HL-60 (cell line): ENCODE measurements around the gene KCNH5.

Experiments used
- CTCF ChIP-seq: IDR thresholded peaks from one replicate; pipeline ENCODE4 v1.5.1; 2011; ENCODE audit warnings: low read length, control low read depth, inconsistent platforms; ENCODE audit not compliant: insufficient read depth
- GABPA ChIP-seq: IDR thresholded peaks from 2 replicates; pipeline ENCODE4 v1.6.1; 2012; ENCODE audit warnings: low read depth
- POLR2AphosphoS5 ChIP-seq: IDR thresholded peaks from 2 replicates; pipeline ENCODE4 v1.6.1; 2012; ENCODE audit warnings: low read depth
- REST ChIP-seq: IDR thresholded peaks from 2 replicates; pipeline ENCODE4 v1.6.1; 2012; ENCODE audit warnings: low read depth; ENCODE audit not compliant: insufficient replicate concordance

- TF ChIP-seq CTCF (no peak), REST (no peak), POLR2AphosphoS5 (no peak), GABPA (no peak)
Measured at GRCh38 chr14:63006531-63006930, 38.7 kb downstream of the KCNH5 start.
